Tibial nerve (tissue), 4 donors: ENCODE measurements around the gene CHL1.
A peak's percentile ranks its signal among the peaks of the same experiment; 100 is the strongest.

ENCODE experiments used
- CTCF ChIP-seq, 5 experiments: fragments of 200-600 bp in 3 of 5; fragments of 450-650 bp in 2 of 5; sonication (generic) in 3 of 5; IDR thresholded peaks; one replicate each; pipeline ENCODE4 v1.5.1; 2016 to 2019; ENCODE audit warnings: antibody characterized with exemption in 5 of 5, mild to moderate bottlenecking in 3 of 5, moderate library complexity in 2 of 5
- EP300 ChIP-seq, 2 donors: sonication (generic); formaldehyde crosslinking; IDR thresholded peaks; one replicate each; pipeline ENCODE4 v1.6.1; 2017; ENCODE audit warnings: antibody characterized with exemption in 2 of 2, mild to moderate bottlenecking in 1 of 2
- POLR2A ChIP-seq, 2 donors: fragments of 450-650 bp; IDR thresholded peaks; one replicate each; pipeline ENCODE4 v1.6.1; 2017; ENCODE audit warnings: antibody characterized with exemption in 2 of 2, mild to moderate bottlenecking in 2 of 2, moderate library complexity in 2 of 2

- no peak for TF ChIP-seq POLR2A (IDR thresholded peaks at IDR 0.05)
- peak in 1 of 2 donors; percentile 36 for TF ChIP-seq EP300 (IDR thresholded peaks at IDR 0.05)
- TF ChIP-seq CTCF (IDR thresholded peaks at IDR 0.05) = no peak
These were observed at the start of gene CHL1 for GRCh38 chr3:196311-197148.
